HG03064 (cell line): Measurements from ENCODE around the gene CSTPP1.
"Not testable (repeated sequence)": the region's sequence is repeated elsewhere in the genome, so short reads cannot be mapped to it uniquely, and the experiment has no call there.

ENCODE experiments used
- ATAC-seq: cut with Tn5 transposase; IDR thresholded peaks from one replicate; pipeline ENCODE4 v1.9.1; 2021; ENCODE audit warnings: low read depth; ENCODE audit not compliant: unreplicated experiment

The CSTPP1 gene

GRCh38 chr11:46949297-46949696 is 12.7 kb downstream of the CSTPP1 start:
- no peak for ATAC-seq

GRCh38 chr11:46951864-46952263 is 15.3 kb downstream of the CSTPP1 start:
- ATAC-seq = no peak

- no peak for ATAC-seq
These were observed 16.0 kb downstream of the CSTPP1 start for GRCh38 chr11:46952553-46952952.

- ATAC-seq = no peak
These were observed 16.5 kb downstream of the CSTPP1 start for GRCh38 chr11:46953093-46953492.

GRCh38 chr11:46958777-46959176 is 22.2 kb downstream of the CSTPP1 start:
- no peak for ATAC-seq

GRCh38 chr11:46961041-46961440 is 24.5 kb downstream of the CSTPP1 start:
- ATAC-seq = no peak

GRCh38 chr11:46961886-46962285 is 25.3 kb downstream of the CSTPP1 start:
- not testable (repeated sequence) for ATAC-seq

- ATAC-seq = no peak
These were observed 27.3 kb downstream of the CSTPP1 start for GRCh38 chr11:46963844-46964243.

- no peak for ATAC-seq
These were observed 30.2 kb downstream of the CSTPP1 start for GRCh38 chr11:46966773-46967172.

- no peak for ATAC-seq
These were observed 31.4 kb downstream of the CSTPP1 start for GRCh38 chr11:46967962-46968361.

GRCh38 chr11:46969379-46969778 is 32.8 kb downstream of the CSTPP1 start:
- no peak for ATAC-seq

- no peak for ATAC-seq
These were observed 34.5 kb downstream of the CSTPP1 start for GRCh38 chr11:46970913-46971625.

- no peak for ATAC-seq
These were observed 35.8 kb downstream of the CSTPP1 start for GRCh38 chr11:46972343-46972742.

GRCh38 chr11:46972821-46973220 is 36.3 kb downstream of the CSTPP1 start:
- no peak for ATAC-seq

GRCh38 chr11:46976182-46976854 is 39.8 kb downstream of the CSTPP1 start:
- no peak for ATAC-seq

- no peak for ATAC-seq
These were observed 40.7 kb downstream of the CSTPP1 start for GRCh38 chr11:46977038-46977813.

- no peak for ATAC-seq
These were observed 41.5 kb downstream of the CSTPP1 start for GRCh38 chr11:46978005-46978491.

- no peak for ATAC-seq
These were observed 42.8 kb downstream of the CSTPP1 start for GRCh38 chr11:46979358-46979757.

GRCh38 chr11:46981436-46981835 is 44.9 kb downstream of the CSTPP1 start:
- ATAC-seq = no peak

- ATAC-seq = no peak
These were observed 46.4 kb downstream of the CSTPP1 start for GRCh38 chr11:46982797-46983452.

GRCh38 chr11:46983598-46983997 is 47.0 kb downstream of the CSTPP1 start:
- no peak for ATAC-seq
